GM12872 (cell line): ENCODE results near the gene ZMIZ1.

Source experiments
- TF ChIP-seq, protein P1 (sequence below): IDR thresholded peaks from 3 replicates; pipeline ENCODE4 v1.5.1; 2011; ENCODE audit warnings: low read depth, mild to moderate bottlenecking, low read length, moderate library complexity; ENCODE audit not compliant: insufficient read depth

The ZMIZ1 gene

DNA sequence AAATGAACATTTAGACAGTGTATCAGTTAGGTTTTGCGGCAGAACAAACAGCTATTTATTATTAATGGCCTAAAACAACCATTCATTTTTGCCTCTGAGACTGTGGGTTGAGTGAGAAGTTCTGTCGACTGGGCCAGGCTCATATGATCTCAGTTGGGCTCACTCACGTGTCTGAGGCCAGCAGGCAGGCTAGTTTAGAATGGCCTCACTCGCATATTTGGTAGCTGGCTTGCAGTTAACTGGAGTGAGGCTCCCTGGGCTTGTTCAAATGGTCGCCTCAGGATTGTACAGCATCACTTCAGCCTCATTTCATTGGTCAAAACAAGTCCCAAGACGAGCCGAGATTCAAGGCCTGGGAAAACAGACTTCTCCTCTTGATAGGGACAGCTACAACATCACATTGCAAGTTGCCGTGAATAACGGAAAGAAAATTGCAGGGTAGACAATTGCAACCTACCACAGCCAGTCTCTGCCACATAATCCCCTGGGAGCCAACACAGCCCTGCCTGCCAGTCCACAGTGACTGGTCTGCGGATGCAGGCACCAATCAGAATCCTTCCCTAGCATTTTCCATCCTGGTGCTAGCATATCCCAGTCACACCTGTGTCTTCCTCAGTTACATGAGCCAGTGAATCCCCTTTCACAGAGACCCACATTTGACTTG is 255.4 kb downstream of the ZMIZ1 start:
- TF ChIP-seq, protein P1, sequence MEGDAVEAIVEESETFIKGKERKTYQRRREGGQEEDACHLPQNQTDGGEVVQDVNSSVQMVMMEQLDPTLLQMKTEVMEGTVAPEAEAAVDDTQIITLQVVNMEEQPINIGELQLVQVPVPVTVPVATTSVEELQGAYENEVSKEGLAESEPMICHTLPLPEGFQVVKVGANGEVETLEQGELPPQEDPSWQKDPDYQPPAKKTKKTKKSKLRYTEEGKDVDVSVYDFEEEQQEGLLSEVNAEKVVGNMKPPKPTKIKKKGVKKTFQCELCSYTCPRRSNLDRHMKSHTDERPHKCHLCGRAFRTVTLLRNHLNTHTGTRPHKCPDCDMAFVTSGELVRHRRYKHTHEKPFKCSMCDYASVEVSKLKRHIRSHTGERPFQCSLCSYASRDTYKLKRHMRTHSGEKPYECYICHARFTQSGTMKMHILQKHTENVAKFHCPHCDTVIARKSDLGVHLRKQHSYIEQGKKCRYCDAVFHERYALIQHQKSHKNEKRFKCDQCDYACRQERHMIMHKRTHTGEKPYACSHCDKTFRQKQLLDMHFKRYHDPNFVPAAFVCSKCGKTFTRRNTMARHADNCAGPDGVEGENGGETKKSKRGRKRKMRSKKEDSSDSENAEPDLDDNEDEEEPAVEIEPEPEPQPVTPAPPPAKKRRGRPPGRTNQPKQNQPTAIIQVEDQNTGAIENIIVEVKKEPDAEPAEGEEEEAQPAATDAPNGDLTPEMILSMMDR: no peak

DNA sequence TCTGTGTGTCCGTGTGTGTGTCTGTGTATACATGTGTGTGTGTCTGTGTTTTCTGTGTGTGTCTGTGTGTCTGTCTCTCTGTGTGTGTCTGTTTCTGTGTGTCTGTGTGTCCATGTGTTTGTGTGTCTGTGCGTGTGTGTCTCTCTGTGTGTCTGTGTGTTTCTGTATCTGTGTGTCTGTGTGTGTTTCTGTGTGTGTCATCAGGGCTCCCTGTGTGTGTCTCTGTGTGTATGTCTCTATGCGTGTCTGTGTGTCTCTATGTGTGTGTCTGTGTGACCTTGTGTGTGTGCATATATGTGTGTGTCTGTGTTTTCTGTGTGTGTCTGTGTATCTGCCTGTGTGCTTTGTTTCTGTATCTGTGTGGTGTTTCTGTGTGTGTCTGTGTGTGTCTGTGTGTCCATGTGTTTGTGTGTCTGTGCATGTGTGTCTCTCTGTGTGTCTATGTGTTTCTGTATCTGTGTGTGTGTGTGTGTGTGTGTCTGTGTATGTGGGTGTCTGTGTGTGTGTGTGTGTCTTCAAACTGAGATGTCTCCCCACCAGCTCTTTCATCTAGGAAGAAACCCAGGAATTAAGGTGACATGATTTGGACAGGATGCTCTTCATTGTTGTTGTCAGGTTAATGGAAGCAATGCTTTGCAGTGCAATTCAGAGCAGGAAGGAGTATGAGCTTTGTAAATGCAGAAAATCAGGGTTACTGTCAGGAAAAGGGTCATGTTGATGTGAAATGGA is 257.8 kb downstream of the ZMIZ1 start:
- TF ChIP-seq, protein P1: no peak

DNA sequence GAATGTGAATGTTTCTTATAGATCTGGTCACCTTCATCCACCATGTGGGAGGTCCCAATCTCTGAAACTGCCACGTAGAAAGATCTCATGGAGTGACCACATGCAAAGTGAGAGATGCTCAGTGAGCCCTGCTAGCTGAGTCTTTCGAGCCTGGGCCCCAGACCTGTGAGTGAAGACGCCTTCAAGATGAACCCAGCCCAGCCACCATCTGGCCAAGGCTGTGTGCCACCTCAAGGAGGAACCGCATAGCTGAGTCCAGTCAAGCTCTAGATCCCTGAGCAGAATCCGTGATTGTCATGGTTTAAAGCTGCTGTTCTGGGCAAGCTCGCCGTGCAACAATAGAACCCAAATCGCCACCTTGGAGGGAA is 258.3 kb downstream of the ZMIZ1 start:
- TF ChIP-seq, protein P1: no peak

DNA sequence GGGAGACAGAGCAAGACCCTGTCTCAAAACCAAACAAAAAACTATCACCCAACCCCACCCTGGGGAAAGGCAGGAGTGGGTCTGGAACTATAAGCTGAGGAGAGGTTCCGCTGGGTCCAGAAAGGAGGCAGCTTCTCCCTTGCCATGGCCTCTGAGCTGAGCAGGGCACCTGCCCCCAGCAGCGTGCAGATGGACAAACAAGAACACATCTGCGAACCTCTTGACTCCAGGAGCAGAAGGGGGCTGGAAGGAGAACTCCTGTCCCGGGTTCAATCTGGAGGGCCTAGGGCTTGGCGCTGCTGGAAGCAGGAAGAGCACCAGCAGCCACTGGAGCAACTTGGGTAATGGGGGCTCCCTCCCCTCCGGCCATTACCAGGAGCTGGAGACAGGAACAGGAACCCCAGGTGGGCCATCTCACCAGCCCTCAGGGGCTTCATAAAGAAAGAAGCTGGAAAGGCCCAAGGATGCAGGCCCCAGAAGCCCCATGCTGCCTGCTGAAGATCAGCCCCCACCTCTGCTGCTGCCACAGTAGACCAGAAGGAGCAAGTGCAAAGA is 259.5 kb downstream of the ZMIZ1 start:
- TF ChIP-seq, protein P1: no peak

DNA sequence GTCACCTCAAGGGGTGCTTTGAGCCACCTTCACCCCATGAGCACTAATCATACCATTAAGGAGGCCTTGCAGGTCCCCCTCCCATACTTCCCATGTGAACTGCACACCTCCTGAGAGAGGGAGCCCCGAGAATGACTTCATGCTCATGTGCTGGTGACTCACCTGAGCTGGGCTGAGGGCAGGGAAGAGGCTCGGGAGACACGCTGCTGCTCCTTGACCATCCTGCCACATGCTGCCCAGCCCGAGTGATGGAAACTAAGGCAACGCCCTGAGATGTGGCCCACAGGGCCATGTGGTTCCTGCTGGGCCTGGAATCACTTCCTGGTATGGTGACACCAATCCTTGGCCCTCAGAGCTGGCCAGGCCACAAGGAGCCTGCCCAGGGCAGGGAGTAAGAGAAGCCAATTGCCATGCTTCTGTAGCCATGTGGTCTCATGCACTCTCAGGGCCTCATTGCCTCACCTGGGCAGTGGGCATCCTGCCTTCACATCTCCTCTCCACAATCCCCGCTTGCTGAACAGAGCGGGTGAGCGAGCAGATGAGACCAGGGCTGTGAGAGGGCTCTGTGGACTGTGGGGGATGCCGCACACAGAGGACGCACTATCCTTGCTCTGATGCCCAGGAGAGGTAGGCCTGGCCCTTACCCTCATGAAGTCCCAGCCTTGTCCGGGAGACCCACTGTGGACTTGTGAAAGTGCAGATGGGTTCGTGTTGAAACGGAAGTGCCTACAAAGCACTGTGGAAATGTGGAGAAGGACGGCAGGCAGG is 260.2 kb downstream of the ZMIZ1 start:
- TF ChIP-seq, protein P1: no peak

DNA sequence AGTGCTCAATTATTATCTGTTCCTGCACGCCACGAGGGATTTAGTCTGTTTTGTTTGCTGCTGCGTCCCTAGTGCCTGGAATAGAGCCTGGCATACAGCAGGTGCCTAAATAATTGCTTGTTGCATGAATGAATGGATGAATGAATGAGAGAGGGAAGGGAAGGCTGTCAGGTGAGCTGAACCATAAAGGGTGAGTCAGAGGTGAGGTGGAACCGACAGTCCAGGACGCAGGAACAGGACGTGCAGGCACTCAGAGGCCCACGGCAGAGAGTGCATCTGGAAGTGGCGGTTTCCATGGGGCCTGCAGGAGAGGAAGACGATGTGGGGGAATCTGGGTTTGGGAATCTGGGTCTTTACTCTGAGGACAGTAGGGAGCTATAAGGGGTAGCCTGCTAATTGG is 260.8 kb downstream of the ZMIZ1 start:
- TF ChIP-seq, protein P1: no peak

DNA sequence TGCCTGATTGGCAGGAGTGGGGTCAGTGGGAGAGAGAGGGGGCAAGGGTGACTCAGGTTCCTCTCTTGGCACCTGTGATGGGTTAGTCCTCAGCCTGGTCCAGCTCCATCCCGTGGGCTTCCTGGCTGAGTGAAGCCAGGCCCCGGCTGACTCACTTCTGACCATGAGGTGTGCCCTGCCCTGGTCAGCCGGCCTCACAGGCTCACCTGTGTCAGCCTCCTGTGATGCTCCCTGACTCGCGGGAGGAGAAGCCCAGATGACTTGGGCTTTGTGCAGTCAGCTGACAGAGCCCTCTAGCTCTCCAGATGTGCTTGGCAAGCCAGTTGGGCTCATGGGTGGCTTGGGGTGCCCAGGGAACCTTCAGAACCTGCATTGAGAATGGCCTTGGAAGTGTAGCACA is 262.5 kb downstream of the ZMIZ1 start:
- TF ChIP-seq, protein P1: no peak
